Activated CD4-positive, alpha-beta memory T cell treated with anti-CD3 and anti-CD28 coated beads for 36 hours (primary cell): ENCODE results near the gene ZNF773. TPM values are rescaled to one million over a fixed set of nuclear protein-coding genes. Genes with fewer than 3 reads are reported as not detected.
A peak's percentile ranks its signal among the peaks of the same experiment; 100 is the strongest.
"Not testable (repeated sequence)": the region's sequence is repeated elsewhere in the genome, so short reads cannot be mapped to it uniquely, and the experiment has no call there.

Experiments
- CTCF ChIA-PET: fragments of 350-600 bp; sonication (Branson Sonifier 250); formaldehyde crosslinking; loops from one replicate; lab custom pipeline; 2021; ENCODE audit warnings: antibody characterized with exemption, inconsistent platforms; lab: Charles Lee
- POLR2A ChIA-PET: fragments of 350-600 bp; sonication (Branson Sonifier 250); formaldehyde crosslinking; loops from one replicate; lab custom pipeline; 2021; ENCODE audit warnings: antibody characterized with exemption; lab: Charles Lee
- DNase-seq: peaks from one replicate; pipeline ENCODE4 v3.0.0-alpha.2; 2020
- H3K27ac Mint-ChIP-seq: one replicate; pipeline ENCODE4 v1.8.0; 2021; ENCODE audit warnings: mixed read lengths
- H3K27me3 Mint-ChIP-seq: one replicate; pipeline ENCODE4 v1.8.0; 2021; ENCODE audit warnings: mixed read lengths
- H3K36me3 Mint-ChIP-seq: one replicate; pipeline ENCODE4 v1.8.0; 2021; ENCODE audit warnings: mixed read lengths
- H3K4me1 Mint-ChIP-seq: one replicate; pipeline ENCODE4 v1.8.0; 2021; ENCODE audit warnings: low read depth, mixed read lengths
- H3K4me3 Mint-ChIP-seq: one replicate; pipeline ENCODE4 v1.8.0; 2021; ENCODE audit warnings: mild to moderate bottlenecking, mixed read lengths
- H3K9me3 Mint-ChIP-seq: one replicate; pipeline ENCODE4 v1.8.0; 2021; ENCODE audit warnings: mixed read lengths
- intact Hi-C: fragments of 100-400 bp; cut with micrococcal nuclease; formaldehyde crosslinking; loops from one replicate; pipeline ENCODE4 v1.15.1; 2023
- total RNA-seq, 2 experiments: library from RNA; stranded (reverse); gene quantifications; one replicate each; pipeline ENCODE4 v1.2.3, GENCODE V29; 2021

Gene ZNF773
- total RNA-seq, 2 experiments from 2014 or later: 4.0 to 4.5 TPM

GRCh38 chr19:57511484-57511883, 11.7 kb downstream of the ZNF773 start:
- H3K4me3 Mint-ChIP-seq: no peak overlapping the region
- H3K9me3 Mint-ChIP-seq: peaks cover 79% of the 10 kb centered on the region
- no peak overlapping the region for H3K27ac Mint-ChIP-seq
- no peaks in the 10 kb centered on the region for H3K27me3 Mint-ChIP-seq
- intact Hi-C loops: no loop called here
- DNase-seq: no peak
- ChIA-PET CTCF (no interaction called here), POLR2A (no interaction called here)
- H3K4me1 Mint-ChIP-seq: no peaks in the 10 kb centered on the region
- H3K36me3 Mint-ChIP-seq: peaks cover 83% of the 10 kb centered on the region

GRCh38 chr19:57512845-57513244, 13.1 kb downstream of the ZNF773 start:
- intact Hi-C loops: no loop called here
- H3K27ac Mint-ChIP-seq: no peak overlapping the region
- POLR2A ChIA-PET: no interaction called here
- H3K4me3 Mint-ChIP-seq: no peak overlapping the region
- H3K36me3 Mint-ChIP-seq: peaks cover 82% of the 10 kb centered on the region
- CTCF ChIA-PET: no interaction called here
- H3K4me1 Mint-ChIP-seq: no peaks in the 10 kb centered on the region
- no peaks in the 10 kb centered on the region for H3K27me3 Mint-ChIP-seq
- peaks cover 78% of the 10 kb centered on the region for H3K9me3 Mint-ChIP-seq
- no peak for DNase-seq

GRCh38 chr19:57515255-57515654, 15.5 kb downstream of the ZNF773 start:
- POLR2A ChIA-PET: no interaction called here

GRCh38 chr19:57518021-57518420, 18.3 kb downstream of the ZNF773 start:
- H3K4me1 Mint-ChIP-seq, DNase-seq, intact Hi-C loops: not testable (repeated sequence)

More at GRCh38 chr19:57515255-57515654, 15.5 kb downstream of the ZNF773 start:
- Mint-ChIP-seq H3K36me3 (peaks cover 71% of the 10 kb centered on the region), H3K4me3 (no peak overlapping the region), H3K27ac (no peak overlapping the region), H3K27me3 (no peaks in the 10 kb centered on the region), H3K9me3 (peaks cover 76% of the 10 kb centered on the region), H3K4me1 (no peaks in the 10 kb centered on the region)
- DNase-seq: no peak
- CTCF ChIA-PET: no interaction called here
- intact Hi-C loops: no loop called here

GRCh38 chr19:57527136-57527881, 27.6 kb downstream of the ZNF773 start, which contains the start of gene ZNF549:
TSS of gene ZNF549 (plus strand) at chr19:57527356. CDS start at chr19:57527574, 218 bp downstream.
- Mint-ChIP-seq H3K27me3 (no peaks in the 10 kb centered on the region), H3K36me3 (peaks cover 44% of the 10 kb centered on the region), H3K4me3 (peak within 1 kb of the TSS; percentile 85), H3K9me3 (peaks cover 57% of the 10 kb centered on the region), H3K4me1 (peaks cover 18% of the 10 kb centered on the region), H3K27ac (peak within 1 kb of the TSS; percentile 54)
- ChIA-PET CTCF (no interaction called here), POLR2A (no interaction called here)
- intact Hi-C loops: loop anchor here (1.0 kb wide), 6 partner anchors 10 to 656 kb away; partner anchors contain the start of genes ZNF274, ZNF460, ZNF749 and ZNF773
- DNase-seq: peak; percentile 94

More at GRCh38 chr19:57518021-57518420, 18.3 kb downstream of the ZNF773 start:
- CTCF ChIA-PET, H3K27me3 Mint-ChIP-seq, POLR2A ChIA-PET, H3K27ac Mint-ChIP-seq, H3K4me3 Mint-ChIP-seq: not testable (repeated sequence)
- peaks cover 59% of the 10 kb centered on the region for H3K36me3 Mint-ChIP-seq
- peaks cover 72% of the 10 kb centered on the region for H3K9me3 Mint-ChIP-seq

GRCh38 chr19:57537953-57538547, 38.3 kb downstream of the ZNF773 start:
- Mint-ChIP-seq H3K4me3 (no peak overlapping the region), H3K27ac (no peak overlapping the region), H3K27me3 (no peaks in the 10 kb centered on the region), H3K9me3 (peaks cover 93% of the 10 kb centered on the region), H3K4me1 (no peaks in the 10 kb centered on the region), H3K36me3 (peaks cover 94% of the 10 kb centered on the region)
- intact Hi-C loops: no loop called here
- no peak for DNase-seq
- CTCF ChIA-PET: no interaction called here
- POLR2A ChIA-PET: no interaction called here

- Mint-ChIP-seq H3K27ac (no peak overlapping the region), H3K4me1 (no peaks in the 10 kb centered on the region), H3K27me3 (no peaks in the 10 kb centered on the region), H3K9me3 (peaks cover 91% of the 10 kb centered on the region), H3K4me3 (no peak overlapping the region), H3K36me3 (peaks cover 94% of the 10 kb centered on the region)
- ChIA-PET POLR2A (no interaction called here), CTCF (no interaction called here)
- no peak for DNase-seq
- intact Hi-C loops: no loop called here
Measured at GRCh38 chr19:57546513-57546912, 46.8 kb downstream of the ZNF773 start.

- DNase-seq: no peak
- ChIA-PET CTCF (no interaction called here), POLR2A (no interaction called here)
- Mint-ChIP-seq H3K27me3 (no peaks in the 10 kb centered on the region), H3K4me3 (no peak overlapping the region), H3K9me3 (peaks cover 77% of the 10 kb centered on the region), H3K36me3 (peaks cover 96% of the 10 kb centered on the region), H3K27ac (no peak overlapping the region), H3K4me1 (no peaks in the 10 kb centered on the region)
- intact Hi-C loops: no loop called here
Measured at GRCh38 chr19:57552432-57552831, 52.7 kb downstream of the ZNF773 start.

- POLR2A ChIA-PET: no interaction called here
- H3K4me1 Mint-ChIP-seq: peaks cover 28% of the 10 kb centered on the region
- CTCF ChIA-PET: no interaction called here
- intact Hi-C loops: loop anchor here (2.0 kb wide), 1 partner anchor 21 kb away; the partner anchor contains the start of gene ZNF416
- peaks cover 49% of the 10 kb centered on the region for H3K9me3 Mint-ChIP-seq
- no peak for DNase-seq
- H3K4me3 Mint-ChIP-seq: no peak overlapping the region
- peaks cover 62% of the 10 kb centered on the region for H3K36me3 Mint-ChIP-seq
- no peak overlapping the region for H3K27ac Mint-ChIP-seq
- peaks cover 4% of the 10 kb centered on the region for H3K27me3 Mint-ChIP-seq
Measured at GRCh38 chr19:57557659-57558058, 57.9 kb downstream of the ZNF773 start.

Other genes with a start within 250 kb of the ZNF773 start
- gene ZNF460, start 219.5 kb upstream of the ZNF773 start, total RNA-seq: 10 to 100 TPM; 45.5 to 45.8 TPM
- 1 to 10 TPM; 4.0 to 4.3 TPM for gene ZNF543, start 179.5 kb upstream of the ZNF773 start, total RNA-seq
- gene ZNF304, start 148.7 kb upstream of the ZNF773 start, total RNA-seq: 1 to 10 TPM; 3.8 to 4.0 TPM
- 1 to 10 TPM; 3.3 to 3.9 TPM for gene TRAPPC2B, start 136.4 kb upstream of the ZNF773 start, total RNA-seq
- 1 to 10 TPM; 1.0 to 1.4 TPM for gene ZNF547, start 136.4 kb upstream of the ZNF773 start, total RNA-seq
- 10 to 100 TPM; 12.0 to 12.1 TPM for gene ZNF548, start 110.1 kb upstream of the ZNF773 start, total RNA-seq
- 1 to 10 TPM; 4.2 to 5.0 TPM for gene ZNF17, start 88.8 kb upstream of the ZNF773 start, total RNA-seq
- gene ZNF749, start 64.6 kb upstream of the ZNF773 start, total RNA-seq: 1 to 10 TPM; 9.3 to 9.4 TPM
- under 1 TPM in 1 of 2 experiments, not detected in 1; 0.12 TPM for gene VN1R1, start 42.8 kb upstream of the ZNF773 start, total RNA-seq
- gene ZNF772, start 22.4 kb upstream of the ZNF773 start, total RNA-seq: 1 to 10 TPM; 3.9 to 4.0 TPM
- gene ZNF419, start 12.2 kb upstream of the ZNF773 start, total RNA-seq: 1 to 10 TPM; 4.3 to 5.1 TPM
- 1 to 10 TPM; 2.9 to 3.4 TPM for gene ZNF549, start 27.4 kb downstream of the ZNF773 start, total RNA-seq
- gene ZNF550, start 59.9 kb downstream of the ZNF773 start, total RNA-seq: 1 to 10 TPM; 5.6 to 6.6 TPM
- 1 to 10 TPM; 2.2 to 2.4 TPM for gene ZNF416, start 79.0 kb downstream of the ZNF773 start, total RNA-seq
- 1 to 10 TPM; 3.4 to 3.6 TPM for gene ZIK1, start 84.2 kb downstream of the ZNF773 start, total RNA-seq
- 1 to 10 TPM; 3.7 to 5.6 TPM for gene ZNF530, start 99.9 kb downstream of the ZNF773 start, total RNA-seq
- 1 to 10 TPM; 6.7 to 8.0 TPM for gene ZNF134, start 114.3 kb downstream of the ZNF773 start, total RNA-seq
- gene ZNF211, start 133.2 kb downstream of the ZNF773 start, total RNA-seq: 1 to 10 TPM; 8.2 to 8.3 TPM
- not detected for gene ZSCAN4, start 169.0 kb downstream of the ZNF773 start, total RNA-seq
- gene ZNF551, start 182.0 kb downstream of the ZNF773 start, total RNA-seq: 1 to 10 TPM; 4.4 to 6.2 TPM
- gene ZNF154, start 209.3 kb downstream of the ZNF773 start, total RNA-seq: under 1 TPM; 0.48 to 0.61 TPM
- 1 to 10 TPM; 5.4 to 6.3 TPM for gene ZNF671, start 227.7 kb downstream of the ZNF773 start, total RNA-seq
- gene ZNF776, start 246.9 kb downstream of the ZNF773 start, total RNA-seq: 1 to 10 TPM; 7.8 to 8.3 TPM